Testis (tissue), 3 donors: ENCODE results near the gene SDF4. TPM values are rescaled to one million over a fixed set of nuclear protein-coding genes. Genes with fewer than 3 reads are reported as not detected.

Source experiments
- DNase-seq: peaks from one replicate; pipeline ENCODE4 v3.0.0-alpha.2; 2019
- H3K27ac ChIP-seq, 2 donors: fragments of 200-600 bp; sonication (generic); one replicate each; pipeline ENCODE4 v1.5.1; 2019
- H3K27me3 ChIP-seq: fragments of 200-600 bp; sonication (generic); one replicate; pipeline ENCODE4 v1.5.1; 2019
- H3K36me3 ChIP-seq: fragments of 200-600 bp; sonication (generic); one replicate; pipeline ENCODE4 v1.5.1; 2017; ENCODE audit warnings: low read depth; ENCODE audit errors: missing control alignments
- H3K4me1 ChIP-seq: fragments of 200-600 bp; sonication (generic); one replicate; pipeline ENCODE4 v1.5.1; 2019
- H3K4me3 ChIP-seq, 2 donors: fragments of 200-600 bp; sonication (generic); one replicate each; pipeline ENCODE4 v1.5.1; 2017 to 2019
- H3K9me3 ChIP-seq: fragments of 200-600 bp; sonication (generic); one replicate; pipeline ENCODE4 v1.5.1; 2017
- POLR2A ChIP-seq: fragments of 450-650 bp; IDR thresholded peaks from one replicate; pipeline ENCODE4 v1.6.1; 2017; ENCODE audit warnings: antibody characterized with exemption, mild to moderate bottlenecking, moderate library complexity
- WGBS, 2 donors: methylation state at CpG; one replicate each; pipeline ENCODE4 v1.1.5; 2018; 5-methylcytosine and 5-hydroxymethylcytosine counted together
- intact Hi-C: fragments of 100-400 bp; cut with DNase I; formaldehyde crosslinking; loops from one replicate; pipeline ENCODE4 v1.15.1; 2023; ENCODE audit warnings: low total_unique reads
- polyA plus RNA-seq: library from polyadenylated mRNA; stranded (reverse); fragments of 350-450 nt; fragmentation: Illumina TruSeq; extraction: RNeasy Lipid Tissue Mini Kit (QIAGEN cat#74804); gene quantifications from one replicate; pipeline ENCODE4 v1.2.3, GENCODE V29; 2014; ENCODE audit warnings: low read depth, low replicate concordance; ENCODE audit not compliant: insufficient read depth
- total RNA-seq, 2 donors: library from RNA; depleted of rRNA; stranded (reverse); fragments of >200 nt; gene quantifications; one replicate each; pipeline ENCODE4 v1.2.3, GENCODE V29; 2016
- TF ChIP-seq, protein P1 (sequence below), 3 experiments: fragments of 450-650 bp in 2 of 3; fragments of 200-600 bp in 1 of 3; sonication (generic) in 1 of 3; IDR thresholded peaks; one replicate each; pipeline ENCODE4 v1.5.1; 2016 to 2019; ENCODE audit warnings: antibody characterized with exemption in 3 of 3, mild to moderate bottlenecking in 2 of 3, moderate library complexity in 1 of 3

Gene SDF4
- total and polyA plus RNA-seq, 3 donors from 2014 or later = 146 to 167 (median 158) TPM

GRCh38 chr1:1238702-1239178 lies 6.9 kb upstream of the SDF4 start:
- H3K9me3 ChIP-seq = no peaks in the 10 kb centered on the region
- no peak overlapping the region for H3K27ac ChIP-seq
- H3K36me3 ChIP-seq = no peaks in the 10 kb centered on the region
- WGBS, 2 donors = 73 to 81% methylated on average over 9 to 15 of the region's 19 CpGs
- no peaks in the 10 kb centered on the region for H3K4me1 ChIP-seq
- H3K4me3 ChIP-seq = no peak overlapping the region
- no peak for DNase-seq
- TF ChIP-seq, protein P1, sequence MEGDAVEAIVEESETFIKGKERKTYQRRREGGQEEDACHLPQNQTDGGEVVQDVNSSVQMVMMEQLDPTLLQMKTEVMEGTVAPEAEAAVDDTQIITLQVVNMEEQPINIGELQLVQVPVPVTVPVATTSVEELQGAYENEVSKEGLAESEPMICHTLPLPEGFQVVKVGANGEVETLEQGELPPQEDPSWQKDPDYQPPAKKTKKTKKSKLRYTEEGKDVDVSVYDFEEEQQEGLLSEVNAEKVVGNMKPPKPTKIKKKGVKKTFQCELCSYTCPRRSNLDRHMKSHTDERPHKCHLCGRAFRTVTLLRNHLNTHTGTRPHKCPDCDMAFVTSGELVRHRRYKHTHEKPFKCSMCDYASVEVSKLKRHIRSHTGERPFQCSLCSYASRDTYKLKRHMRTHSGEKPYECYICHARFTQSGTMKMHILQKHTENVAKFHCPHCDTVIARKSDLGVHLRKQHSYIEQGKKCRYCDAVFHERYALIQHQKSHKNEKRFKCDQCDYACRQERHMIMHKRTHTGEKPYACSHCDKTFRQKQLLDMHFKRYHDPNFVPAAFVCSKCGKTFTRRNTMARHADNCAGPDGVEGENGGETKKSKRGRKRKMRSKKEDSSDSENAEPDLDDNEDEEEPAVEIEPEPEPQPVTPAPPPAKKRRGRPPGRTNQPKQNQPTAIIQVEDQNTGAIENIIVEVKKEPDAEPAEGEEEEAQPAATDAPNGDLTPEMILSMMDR (IDR thresholded peaks at IDR 0.05) = no peak
- no peak for TF ChIP-seq POLR2A
- H3K27me3 ChIP-seq = no peaks in the 10 kb centered on the region
- intact Hi-C loops = no loop called here

DNA sequence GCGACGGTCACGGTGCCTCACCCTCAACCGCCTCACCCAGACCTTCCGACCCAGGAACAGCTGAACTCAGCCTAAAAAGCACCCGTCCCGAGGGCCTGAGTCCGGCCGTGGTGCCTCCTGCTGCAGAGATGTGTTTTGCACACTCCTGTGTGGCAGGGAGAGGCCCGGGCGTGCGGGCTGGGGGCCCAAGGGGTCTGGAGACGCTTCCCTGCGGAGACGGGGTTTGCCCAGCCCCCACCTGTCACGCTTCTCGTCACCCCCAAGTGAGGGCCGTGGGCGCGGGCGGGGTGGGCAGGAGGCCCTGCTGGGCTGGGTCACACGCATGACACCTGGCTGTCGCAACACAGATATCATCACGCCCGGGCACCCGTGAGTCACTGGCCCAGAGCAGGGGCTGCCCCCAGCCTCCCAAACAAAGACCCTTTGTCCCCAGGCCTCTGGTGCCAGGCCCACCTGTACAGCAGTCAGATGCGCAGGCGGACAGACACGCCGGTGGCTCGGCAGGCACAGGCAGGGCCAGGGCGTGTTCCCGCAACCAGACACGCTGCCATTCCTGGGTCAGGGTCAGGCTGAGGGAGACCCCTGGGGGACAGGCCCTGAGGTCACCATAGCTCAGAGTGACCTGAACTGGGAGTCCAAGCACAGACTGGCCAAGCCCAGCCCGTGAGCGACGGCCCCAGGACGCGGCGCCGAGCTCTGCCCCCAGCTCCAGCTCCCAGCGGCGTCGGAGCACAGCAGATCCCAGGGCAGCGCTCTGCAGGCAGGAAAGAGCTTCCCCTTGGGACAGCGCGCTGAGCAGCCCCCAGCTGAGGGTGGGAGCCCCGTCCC lies 6.3 kb upstream of the SDF4 start:
- DNase-seq = no peak
- Histone ChIP-seq H3K27ac (no peak overlapping the region), H3K36me3 (no peaks in the 10 kb centered on the region), H3K9me3 (no peaks in the 10 kb centered on the region), H3K4me3 (no peak overlapping the region), H3K27me3 (no peaks in the 10 kb centered on the region), H3K4me1 (no peaks in the 10 kb centered on the region)
- 54 to 77% methylated on average over 10 to 47 of the region's 48 CpGs for WGBS, 2 donors
- intact Hi-C loops = no loop called here
- TF ChIP-seq, protein P1 (IDR thresholded peaks at IDR 0.05) = no peak
- TF ChIP-seq POLR2A = no peak

GRCh38 chr1:1236945-1237873 lies 5.4 kb upstream of the SDF4 start:
- H3K9me3 ChIP-seq = no peaks in the 10 kb centered on the region
- DNase-seq = no peak
- WGBS, 2 donors = 48 to 64% methylated on average over 12 to 32 of the region's 34 CpGs
- no peaks in the 10 kb centered on the region for H3K4me1 ChIP-seq
- no peak for TF ChIP-seq POLR2A
- TF ChIP-seq, protein P1 (IDR thresholded peaks at IDR 0.05) = no peak
- intact Hi-C loops = no loop called here
- H3K4me3 ChIP-seq = no peak overlapping the region
- no peaks in the 10 kb centered on the region for H3K27me3 ChIP-seq
- H3K27ac ChIP-seq = no peak overlapping the region
- H3K36me3 ChIP-seq = no peaks in the 10 kb centered on the region

- H3K4me3 ChIP-seq = no peak overlapping the region
- no peak overlapping the region for H3K27ac ChIP-seq
- H3K9me3 ChIP-seq = no peaks in the 10 kb centered on the region
- H3K27me3 ChIP-seq = no peaks in the 10 kb centered on the region
- WGBS, 2 donors = 81 to 86% methylated on average over 11 to 21 of the region's 22 CpGs
- DNase-seq = no peak
- TF ChIP-seq, protein P1 (IDR thresholded peaks at IDR 0.05) = no peak
- TF ChIP-seq POLR2A = no peak
- intact Hi-C loops = no loop called here
- no peaks in the 10 kb centered on the region for H3K36me3 ChIP-seq
- no peaks in the 10 kb centered on the region for H3K4me1 ChIP-seq
Observed at GRCh38 chr1:1236176-1236763, 4.5 kb upstream of the SDF4 start.
